Ishikawa (cell line): ENCODE results near the gene YPEL5.

Experiments
- CEBPB ChIP-seq: IDR thresholded peaks from 2 replicates; pipeline ENCODE4 v1.6.1; 2012
- EP300 ChIP-seq: IDR thresholded peaks from 2 replicates; pipeline ENCODE4 v1.6.1; 2012; ENCODE audit warnings: borderline replicate concordance
- FOXM1 ChIP-seq: IDR thresholded peaks from 2 replicates; pipeline ENCODE4 v1.6.1; 2012; ENCODE audit warnings: low read depth, borderline replicate concordance
- YY1 ChIP-seq: IDR thresholded peaks from 2 replicates; pipeline ENCODE4 v1.6.1; 2012; ENCODE audit warnings: low read depth
- TF ChIP-seq, protein P1 (sequence below): IDR thresholded peaks from 2 replicates; pipeline ENCODE4 v1.6.1; 2012; ENCODE audit warnings: low read depth, mild to moderate bottlenecking
- TF ChIP-seq, protein P2 (sequence below): IDR thresholded peaks from 2 replicates; pipeline ENCODE4 v1.6.1; 2012

DNA sequence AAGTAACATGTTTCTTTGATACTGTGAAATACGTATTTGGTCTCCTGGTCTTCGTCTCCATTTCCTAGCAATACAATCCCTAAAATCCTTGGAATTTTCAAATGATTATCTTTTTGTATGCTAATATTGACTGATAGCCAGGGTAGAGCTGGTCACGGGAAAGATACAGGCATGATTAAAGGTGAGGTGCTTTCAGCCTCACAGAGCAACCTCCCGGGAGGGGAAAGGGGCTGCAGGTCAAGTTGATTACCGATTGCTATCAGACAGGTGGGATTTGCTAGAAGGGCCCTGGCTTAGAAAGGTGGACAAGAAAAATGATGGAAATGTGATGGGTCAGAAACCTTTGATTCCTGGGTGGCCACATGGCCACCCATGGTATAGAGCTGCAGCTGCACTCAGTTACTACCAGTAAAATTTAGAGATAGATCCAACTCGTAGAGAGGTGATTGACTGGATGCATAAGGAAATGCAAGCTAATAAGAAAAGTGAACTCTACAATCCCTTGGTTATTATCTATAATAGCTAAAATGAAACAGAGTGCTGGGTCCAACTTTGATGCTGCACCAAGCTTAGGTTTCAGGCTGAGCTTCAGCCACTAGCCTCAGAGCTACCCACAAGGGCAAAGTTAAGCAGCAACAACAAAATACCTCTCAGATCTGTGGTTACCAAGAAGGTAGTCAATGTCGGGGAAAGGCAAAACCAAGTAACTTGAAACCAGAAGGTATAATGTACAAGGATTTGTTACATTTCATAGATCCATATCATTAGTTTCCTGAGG lies 15.3 kb downstream of the YPEL5 start:
- TF ChIP-seq FOXM1 (no peak), YY1 (no peak), EP300 (no peak), CEBPB (no peak)
- TF ChIP-seq, protein P1, sequence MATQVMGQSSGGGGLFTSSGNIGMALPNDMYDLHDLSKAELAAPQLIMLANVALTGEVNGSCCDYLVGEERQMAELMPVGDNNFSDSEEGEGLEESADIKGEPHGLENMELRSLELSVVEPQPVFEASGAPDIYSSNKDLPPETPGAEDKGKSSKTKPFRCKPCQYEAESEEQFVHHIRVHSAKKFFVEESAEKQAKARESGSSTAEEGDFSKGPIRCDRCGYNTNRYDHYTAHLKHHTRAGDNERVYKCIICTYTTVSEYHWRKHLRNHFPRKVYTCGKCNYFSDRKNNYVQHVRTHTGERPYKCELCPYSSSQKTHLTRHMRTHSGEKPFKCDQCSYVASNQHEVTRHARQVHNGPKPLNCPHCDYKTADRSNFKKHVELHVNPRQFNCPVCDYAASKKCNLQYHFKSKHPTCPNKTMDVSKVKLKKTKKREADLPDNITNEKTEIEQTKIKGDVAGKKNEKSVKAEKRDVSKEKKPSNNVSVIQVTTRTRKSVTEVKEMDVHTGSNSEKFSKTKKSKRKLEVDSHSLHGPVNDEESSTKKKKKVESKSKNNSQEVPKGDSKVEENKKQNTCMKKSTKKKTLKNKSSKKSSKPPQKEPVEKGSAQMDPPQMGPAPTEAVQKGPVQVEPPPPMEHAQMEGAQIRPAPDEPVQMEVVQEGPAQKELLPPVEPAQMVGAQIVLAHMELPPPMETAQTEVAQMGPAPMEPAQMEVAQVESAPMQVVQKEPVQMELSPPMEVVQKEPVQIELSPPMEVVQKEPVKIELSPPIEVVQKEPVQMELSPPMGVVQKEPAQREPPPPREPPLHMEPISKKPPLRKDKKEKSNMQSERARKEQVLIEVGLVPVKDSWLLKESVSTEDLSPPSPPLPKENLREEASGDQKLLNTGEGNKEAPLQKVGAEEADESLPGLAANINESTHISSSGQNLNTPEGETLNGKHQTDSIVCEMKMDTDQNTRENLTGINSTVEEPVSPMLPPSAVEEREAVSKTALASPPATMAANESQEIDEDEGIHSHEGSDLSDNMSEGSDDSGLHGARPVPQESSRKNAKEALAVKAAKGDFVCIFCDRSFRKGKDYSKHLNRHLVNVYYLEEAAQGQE, result no peak
- TF ChIP-seq, protein P2, sequence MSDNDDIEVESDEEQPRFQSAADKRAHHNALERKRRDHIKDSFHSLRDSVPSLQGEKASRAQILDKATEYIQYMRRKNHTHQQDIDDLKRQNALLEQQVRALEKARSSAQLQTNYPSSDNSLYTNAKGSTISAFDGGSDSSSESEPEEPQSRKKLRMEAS, result no peak
